SJSA1 (cell line): ENCODE measurements around the gene KIF1B. TPM values are rescaled to one million over a fixed set of nuclear protein-coding genes. Genes with fewer than 3 reads are reported as not detected.

Experiments
- DNase-seq, 2 experiments: peaks; one replicate each; pipeline ENCODE4 v3.0.0-alpha.2; 2015 to 2020; ENCODE audit warnings: low spot score in 2 of 2, low read depth in 1 of 2
- H3K27ac ChIP-seq: fragments of 250-450 bp; sonication (Bioruptor Pico); 2 replicates; pipeline ENCODE4 v1.5.1; 2020; ENCODE audit warnings: mild to moderate bottlenecking, moderate library complexity
- H3K27me3 ChIP-seq: fragments of 250-450 bp; sonication (Bioruptor Pico); replicated peaks from 2 replicates; pipeline ENCODE4 v1.5.1; 2020; ENCODE audit warnings: mild to moderate bottlenecking, moderate library complexity
- H3K36me3 ChIP-seq: fragments of 250-450 bp; sonication (Bioruptor Pico); 2 replicates; pipeline ENCODE4 v1.5.1; 2020; ENCODE audit warnings: mild to moderate bottlenecking
- H3K4me1 ChIP-seq: fragments of 250-450 bp; sonication (Bioruptor Pico); replicated peaks from 2 replicates; pipeline ENCODE4 v1.6.1; 2021; ENCODE audit warnings: mild to moderate bottlenecking
- H3K4me3 ChIP-seq: fragments of 250-450 bp; sonication (Bioruptor Pico); 2 replicates; pipeline ENCODE4 v1.5.1; 2020; ENCODE audit warnings: mild to moderate bottlenecking
- H3K9me3 ChIP-seq: fragments of 250-450 bp; sonication (Bioruptor Pico); replicated peaks from 2 replicates; pipeline ENCODE4 v1.5.1; 2020; ENCODE audit warnings: mild to moderate bottlenecking
- total RNA-seq: library from RNA; depleted of rRNA; stranded (reverse); fragments of >200 nt; shearing (Covaris generic); gene quantifications from 2 replicates; pipeline ENCODE4 v1.2.3, GENCODE V29; 2014

KIF1B gene
- total RNA-seq, 1 experiment from 2014 or later, result 26.8 TPM

GRCh38 chr1:10288029-10288615 lies 77.8 kb downstream of the KIF1B start:
- DNase-seq, result no peak
- no peak overlapping the region for H3K4me3 ChIP-seq
- no peaks in the 10 kb centered on the region for H3K27me3 ChIP-seq
- H3K9me3 ChIP-seq, result no peaks in the 10 kb centered on the region
- no peaks in the 10 kb centered on the region for H3K4me1 ChIP-seq
- H3K36me3 ChIP-seq, result peaks cover 86% of the 10 kb centered on the region
- no peak overlapping the region for H3K27ac ChIP-seq

- Histone ChIP-seq H3K4me1 (no peaks in the 10 kb centered on the region), H3K4me3 (no peak overlapping the region), H3K36me3 (peaks cover 83% of the 10 kb centered on the region), H3K27me3 (no peaks in the 10 kb centered on the region), H3K27ac (no peak overlapping the region), H3K9me3 (no peaks in the 10 kb centered on the region)
- no peak for DNase-seq
Observed at GRCh38 chr1:10291705-10292104, 81.3 kb downstream of the KIF1B start.

GRCh38 chr1:10292188-10292587 lies 81.8 kb downstream of the KIF1B start:
- no peak for DNase-seq
- H3K4me3 ChIP-seq, result no peak overlapping the region
- H3K4me1 ChIP-seq, result no peaks in the 10 kb centered on the region
- H3K27ac ChIP-seq, result no peak overlapping the region
- H3K27me3 ChIP-seq, result no peaks in the 10 kb centered on the region
- peaks cover 83% of the 10 kb centered on the region for H3K36me3 ChIP-seq
- no peaks in the 10 kb centered on the region for H3K9me3 ChIP-seq

- Histone ChIP-seq H3K4me1 (no peaks in the 10 kb centered on the region), H3K36me3 (peaks cover 78% of the 10 kb centered on the region), H3K27ac (no peak overlapping the region), H3K4me3 (no peak overlapping the region), H3K9me3 (no peaks in the 10 kb centered on the region), H3K27me3 (no peaks in the 10 kb centered on the region)
- no peak for DNase-seq
Observed at GRCh38 chr1:10295481-10296085, 85.2 kb downstream of the KIF1B start.

- no peak for DNase-seq
- Histone ChIP-seq H3K36me3 (peaks cover 77% of the 10 kb centered on the region), H3K27ac (no peak overlapping the region), H3K4me1 (no peaks in the 10 kb centered on the region), H3K4me3 (no peak overlapping the region), H3K27me3 (no peaks in the 10 kb centered on the region), H3K9me3 (no peaks in the 10 kb centered on the region)
Observed at GRCh38 chr1:10299151-10299550, 88.8 kb downstream of the KIF1B start.

- no peak overlapping the region for H3K27ac ChIP-seq
- H3K27me3 ChIP-seq, result no peaks in the 10 kb centered on the region
- no peaks in the 10 kb centered on the region for H3K9me3 ChIP-seq
- H3K4me1 ChIP-seq, result no peaks in the 10 kb centered on the region
- H3K4me3 ChIP-seq, result no peak overlapping the region
- peaks cover 71% of the 10 kb centered on the region for H3K36me3 ChIP-seq
- DNase-seq, result no peak
Observed at GRCh38 chr1:10302416-10302815, 92.0 kb downstream of the KIF1B start.

- H3K4me3 ChIP-seq, result no peak overlapping the region
- H3K36me3 ChIP-seq, result peaks cover 55% of the 10 kb centered on the region
- DNase-seq, result no peak
- H3K9me3 ChIP-seq, result no peaks in the 10 kb centered on the region
- H3K27ac ChIP-seq, result no peak overlapping the region
- H3K4me1 ChIP-seq, result no peaks in the 10 kb centered on the region
- H3K27me3 ChIP-seq, result no peaks in the 10 kb centered on the region
Observed at GRCh38 chr1:10304295-10304694, 93.9 kb downstream of the KIF1B start.

- DNase-seq, result no peak
- Histone ChIP-seq H3K4me1 (peaks cover 5% of the 10 kb centered on the region), H3K36me3 (peaks cover 51% of the 10 kb centered on the region), H3K27me3 (no peaks in the 10 kb centered on the region), H3K27ac (no peak overlapping the region), H3K4me3 (no peak overlapping the region), H3K9me3 (no peaks in the 10 kb centered on the region)
Observed at GRCh38 chr1:10306435-10306834, 96.1 kb downstream of the KIF1B start.

GRCh38 chr1:10308001-10308400 lies 97.6 kb downstream of the KIF1B start:
- Histone ChIP-seq H3K4me3 (no peak overlapping the region), H3K9me3 (no peaks in the 10 kb centered on the region), H3K27me3 (no peaks in the 10 kb centered on the region), H3K27ac (no peak overlapping the region), H3K4me1 (peaks cover 5% of the 10 kb centered on the region), H3K36me3 (peaks cover 41% of the 10 kb centered on the region)
- no peak for DNase-seq

- Histone ChIP-seq H3K36me3 (peaks cover 27% of the 10 kb centered on the region), H3K4me1 (peaks cover 5% of the 10 kb centered on the region), H3K27me3 (no peaks in the 10 kb centered on the region), H3K9me3 (no peaks in the 10 kb centered on the region), H3K4me3 (no peak overlapping the region), H3K27ac (no peak overlapping the region)
- DNase-seq, result no peak
Observed at GRCh38 chr1:10309243-10310011, 99.1 kb downstream of the KIF1B start.

- Histone ChIP-seq H3K27ac (no peak overlapping the region), H3K27me3 (no peaks in the 10 kb centered on the region), H3K9me3 (no peaks in the 10 kb centered on the region), H3K4me3 (no peak overlapping the region), H3K4me1 (no peaks in the 10 kb centered on the region), H3K36me3 (no peaks in the 10 kb centered on the region)
- DNase-seq, result no peak
Observed at GRCh38 chr1:10316752-10317151, 106.4 kb downstream of the KIF1B start.

- no peak for DNase-seq
- no peaks in the 10 kb centered on the region for H3K27me3 ChIP-seq
- no peaks in the 10 kb centered on the region for H3K4me1 ChIP-seq
Observed at GRCh38 chr1:10319750-10320149, 109.4 kb downstream of the KIF1B start.

GRCh38 chr1:10320336-10320735 lies 110.0 kb downstream of the KIF1B start:
- Histone ChIP-seq H3K36me3 (peaks cover 10% of the 10 kb centered on the region; the same call in 1 of the 2 replicates), H3K9me3 (no peaks in the 10 kb centered on the region), H3K4me3 (no peak overlapping the region), H3K4me1 (no peaks in the 10 kb centered on the region), H3K27me3 (no peaks in the 10 kb centered on the region), H3K27ac (no peak overlapping the region)
- DNase-seq, result no peak

More at GRCh38 chr1:10319750-10320149, 109.4 kb downstream of the KIF1B start:
- Histone ChIP-seq H3K9me3 (no peaks in the 10 kb centered on the region), H3K36me3 (peaks cover 4% of the 10 kb centered on the region; the same call in 1 of the 2 replicates), H3K4me3 (no peak overlapping the region), H3K27ac (no peak overlapping the region)

- H3K27me3 ChIP-seq, result no peaks in the 10 kb centered on the region
- H3K9me3 ChIP-seq, result no peaks in the 10 kb centered on the region
- no peak overlapping the region for H3K27ac ChIP-seq
- no peak overlapping the region for H3K4me3 ChIP-seq
- DNase-seq, result no peak
- peaks cover 16% of the 10 kb centered on the region; the same call in 1 of the 2 replicates for H3K36me3 ChIP-seq
- H3K4me1 ChIP-seq, result no peaks in the 10 kb centered on the region
Observed at GRCh38 chr1:10322821-10323220, 112.5 kb downstream of the KIF1B start.
